Neuron (in vitro differentiated cells): Measurements from ENCODE around the gene EIF2D.

Experiments
- H2AFZ ChIP-seq: one replicate; pipeline ENCODE4 v1.6.1; 2013; ENCODE audit warnings: low read depth, mild to moderate bottlenecking, inconsistent platforms, low read length, moderate library complexity
- H3K27me3 ChIP-seq: one replicate; pipeline ENCODE4 v1.6.1; 2013; ENCODE audit warnings: low read length; ENCODE audit not compliant: insufficient read depth
- H3K36me3 ChIP-seq: one replicate; pipeline ENCODE4 v1.6.1; 2013; ENCODE audit warnings: low read length; ENCODE audit not compliant: insufficient read depth
- H3K4me1 ChIP-seq: one replicate; pipeline ENCODE4 v1.6.1; 2013; ENCODE audit warnings: low read length; ENCODE audit not compliant: insufficient read depth
- H3K4me3 ChIP-seq: 2 replicates; pipeline ENCODE4 v1.5.1; 2013; ENCODE audit warnings: mild to moderate bottlenecking, low read length, moderate library complexity
- H3K9me3 ChIP-seq: one replicate; pipeline ENCODE4 v1.6.1; 2013; ENCODE audit warnings: low read length

The EIF2D gene

GRCh38 chr1:206565995-206566394, 46.3 kb downstream of the EIF2D start:
- no peak overlapping the region for H3K4me3 ChIP-seq
- H3K4me1 ChIP-seq, result no peaks in the 10 kb centered on the region
- no peak overlapping the region for H2AFZ ChIP-seq
- no peaks in the 10 kb centered on the region for H3K9me3 ChIP-seq
- no peaks in the 10 kb centered on the region for H3K36me3 ChIP-seq
- peaks cover 34% of the 10 kb centered on the region for H3K27me3 ChIP-seq

GRCh38 chr1:206563367-206564207, 48.7 kb downstream of the EIF2D start:
- peaks cover 52% of the 10 kb centered on the region for H3K27me3 ChIP-seq
- no peaks in the 10 kb centered on the region for H3K9me3 ChIP-seq
- H3K4me1 ChIP-seq, result peaks cover 13% of the 10 kb centered on the region
- H2AFZ ChIP-seq, result no peak overlapping the region
- H3K36me3 ChIP-seq, result no peaks in the 10 kb centered on the region
- no peak overlapping the region for H3K4me3 ChIP-seq

DNA sequence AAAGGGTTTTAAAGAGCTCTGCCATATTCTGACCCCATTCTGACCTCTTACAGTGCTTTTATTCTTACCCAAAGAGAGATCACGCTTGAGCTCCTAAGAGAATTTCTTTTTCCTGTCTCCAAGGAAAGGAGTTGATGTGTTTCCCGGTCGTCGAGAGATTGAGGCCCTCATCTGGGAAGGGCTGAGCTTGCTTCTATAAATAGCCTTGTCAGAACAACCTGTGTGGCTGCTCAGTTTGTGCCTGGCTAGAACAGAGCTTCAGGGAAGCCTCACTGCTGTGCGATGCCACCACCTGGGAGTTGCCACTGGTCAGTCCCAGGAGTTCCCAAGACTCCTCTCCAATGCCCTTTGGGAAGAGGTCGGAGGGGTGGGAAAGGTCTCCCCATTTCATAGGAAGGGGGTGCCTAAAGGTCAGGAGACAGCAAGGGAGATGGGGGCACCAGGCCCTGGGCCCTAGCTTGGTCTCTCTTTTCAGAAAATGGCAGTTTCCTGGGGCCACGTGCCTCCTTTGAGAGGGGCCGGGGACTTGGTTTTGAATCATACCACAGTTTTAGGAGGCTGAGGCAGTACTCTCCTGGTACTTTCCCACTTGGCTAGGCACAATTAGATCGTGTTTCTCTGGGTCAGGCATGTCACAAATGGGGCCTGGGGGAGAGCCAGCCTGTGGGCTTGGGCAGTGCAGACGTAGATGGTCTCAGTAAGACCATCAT, 52.1 kb downstream of the EIF2D start:
- Histone ChIP-seq H3K36me3 (no peaks in the 10 kb centered on the region), H3K4me1 (peaks cover 21% of the 10 kb centered on the region), H3K9me3 (no peaks in the 10 kb centered on the region), H3K27me3 (peaks cover 64% of the 10 kb centered on the region), H2AFZ (no peak overlapping the region), H3K4me3 (no peak overlapping the region)

- H3K36me3 ChIP-seq, result no peaks in the 10 kb centered on the region
- no peak overlapping the region for H3K4me3 ChIP-seq
- H3K9me3 ChIP-seq, result no peaks in the 10 kb centered on the region
- H3K27me3 ChIP-seq, result peaks cover 64% of the 10 kb centered on the region
- peaks cover 21% of the 10 kb centered on the region for H3K4me1 ChIP-seq
- no peak overlapping the region for H2AFZ ChIP-seq
These were observed 52.6 kb downstream of the EIF2D start for GRCh38 chr1:206559672-206559995.

DNA sequence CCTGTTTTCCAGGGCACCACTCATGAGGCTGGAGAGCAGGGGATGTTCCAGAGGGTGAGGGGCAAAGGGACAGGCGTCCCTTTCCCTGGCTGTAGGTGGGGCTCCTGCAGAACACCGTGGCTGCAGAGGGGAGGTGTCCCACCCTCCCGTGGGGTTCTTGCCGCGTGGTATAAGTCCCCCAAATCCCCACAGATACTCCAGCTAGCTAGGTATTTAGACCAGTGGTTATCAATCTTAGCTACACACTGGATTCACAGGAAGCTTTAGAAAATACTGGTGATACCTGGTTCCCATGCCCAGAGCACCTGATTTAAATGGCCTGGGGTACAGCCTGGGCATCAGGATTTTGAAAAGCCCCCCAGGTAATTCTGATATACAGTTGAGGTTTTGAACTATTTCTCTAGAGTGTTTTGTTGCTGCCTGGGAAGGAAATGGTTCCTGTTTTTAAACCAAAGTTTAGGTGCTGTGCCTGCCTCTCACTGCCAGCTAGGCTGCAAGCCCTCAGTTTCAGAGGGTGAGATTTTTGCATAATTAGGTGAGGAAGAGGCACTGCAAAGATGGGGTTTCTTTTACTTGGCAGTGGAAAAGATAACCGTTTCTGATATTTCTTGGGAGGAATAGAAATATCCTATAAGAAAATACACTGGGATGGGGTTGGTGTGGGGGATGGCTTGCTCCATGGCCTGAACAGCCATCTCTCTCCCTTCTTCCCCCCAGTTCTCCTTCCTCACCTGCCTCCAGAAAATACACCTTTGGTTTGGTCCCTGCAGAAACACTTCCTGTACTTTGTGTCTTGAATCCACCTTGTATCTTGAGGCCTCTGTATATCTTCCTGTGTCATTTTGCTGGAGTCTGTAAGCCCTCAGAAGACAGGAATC, 53.2 kb downstream of the EIF2D start:
- Histone ChIP-seq H3K36me3 (no peaks in the 10 kb centered on the region), H2AFZ (no peak overlapping the region), H3K4me1 (peaks cover 21% of the 10 kb centered on the region), H3K4me3 (no peak overlapping the region), H3K27me3 (peaks cover 64% of the 10 kb centered on the region), H3K9me3 (no peaks in the 10 kb centered on the region)

- Histone ChIP-seq H3K9me3 (no peaks in the 10 kb centered on the region), H3K27me3 (peaks cover 64% of the 10 kb centered on the region), H3K36me3 (no peaks in the 10 kb centered on the region), H3K4me3 (peak overlapping the region; percentile 32), H3K4me1 (peaks cover 21% of the 10 kb centered on the region), H2AFZ (peak overlapping the region; percentile 56)
These were observed 54.4 kb downstream of the EIF2D start for GRCh38 chr1:206557636-206558473.

DNA sequence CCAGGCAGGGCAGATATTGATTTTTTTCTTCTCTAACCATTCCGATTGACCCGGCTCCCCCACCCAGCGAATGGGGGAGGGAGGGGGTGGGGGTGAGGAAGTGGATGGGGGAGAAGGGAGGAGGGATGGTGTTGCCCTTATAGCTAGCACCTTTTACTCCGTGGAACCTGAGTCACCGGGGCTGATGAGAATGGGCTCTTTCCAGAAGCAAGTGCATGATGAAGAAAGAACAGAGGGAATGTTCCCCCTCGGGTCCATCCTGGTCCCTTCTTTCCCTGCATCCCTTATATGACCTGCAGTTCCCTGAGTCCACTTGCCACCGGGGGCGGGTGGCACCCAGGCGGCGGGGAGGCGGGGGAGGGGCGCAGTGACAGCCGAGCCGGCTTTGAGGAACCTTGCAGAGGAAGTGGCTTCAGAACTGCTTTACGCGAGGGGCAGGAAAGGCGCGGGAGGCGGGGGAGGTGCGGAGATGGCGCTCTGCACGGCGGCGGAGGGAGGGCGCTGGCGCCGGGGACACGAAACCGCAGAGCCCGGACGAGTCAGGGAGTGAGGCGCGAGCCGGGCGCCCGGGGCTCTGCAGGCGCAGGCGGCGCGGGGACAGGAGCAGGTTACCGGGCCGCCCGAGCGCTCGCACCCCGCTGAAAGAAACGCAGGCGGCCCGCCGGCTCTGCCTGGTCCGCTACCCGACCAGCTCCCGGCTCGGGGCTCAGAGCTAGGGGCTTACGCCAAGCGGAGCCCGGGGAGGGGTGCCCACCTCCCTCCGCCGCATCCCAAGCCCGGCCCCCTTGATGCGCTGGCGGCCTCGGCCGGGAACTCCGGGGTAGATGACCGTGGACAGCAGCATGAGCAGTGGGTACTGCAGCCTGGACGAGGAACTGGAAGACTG, 55.3 kb downstream of the EIF2D start:
- no peaks in the 10 kb centered on the region for H3K36me3 ChIP-seq
- H2AFZ ChIP-seq, result peak overlapping the region; percentile 56
- peak overlapping the region; percentile 32 for H3K4me3 ChIP-seq
- H3K27me3 ChIP-seq, result peaks cover 68% of the 10 kb centered on the region
- H3K4me1 ChIP-seq, result peaks cover 21% of the 10 kb centered on the region
- H3K9me3 ChIP-seq, result no peaks in the 10 kb centered on the region

DNA sequence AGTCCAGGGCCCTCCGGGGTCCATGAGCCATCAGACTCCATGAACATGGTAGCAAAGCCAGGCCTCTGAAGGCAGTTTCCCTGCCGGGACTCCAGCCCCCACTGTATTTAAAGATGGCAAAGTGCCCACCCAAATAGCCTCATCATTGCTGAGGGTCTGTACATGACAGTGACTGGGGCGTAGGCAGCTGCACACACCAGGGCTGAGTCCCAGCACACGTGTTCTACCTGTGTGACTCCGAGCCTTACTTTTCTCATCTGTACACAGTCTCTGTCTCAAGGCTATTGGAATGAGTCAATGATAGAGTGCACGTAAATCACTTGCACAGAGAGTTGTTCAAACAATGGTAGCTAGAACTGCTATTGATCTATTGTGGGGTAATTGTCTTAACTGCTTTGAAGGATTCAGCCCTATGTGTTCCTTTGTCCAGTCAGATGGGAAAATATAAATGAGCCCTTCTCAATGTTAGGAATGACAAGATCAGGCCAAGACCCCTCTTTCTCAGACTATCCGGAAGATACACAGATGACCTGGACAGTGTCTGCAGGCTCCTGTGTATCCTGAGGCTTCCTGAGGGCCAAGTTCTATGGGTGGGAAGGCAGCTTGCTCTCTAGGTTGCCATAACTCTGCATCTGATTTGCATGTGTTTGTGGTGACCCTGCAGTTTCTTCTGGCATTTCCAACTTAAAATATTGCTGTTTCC, 56.1 kb downstream of the EIF2D start:
- Histone ChIP-seq H3K4me3 (no peak overlapping the region), H3K4me1 (peaks cover 21% of the 10 kb centered on the region), H2AFZ (no peak overlapping the region), H3K9me3 (no peaks in the 10 kb centered on the region), H3K36me3 (no peaks in the 10 kb centered on the region), H3K27me3 (peaks cover 74% of the 10 kb centered on the region)

GRCh38 chr1:206555473-206555935, 56.8 kb downstream of the EIF2D start:
- H3K27me3 ChIP-seq, result peaks cover 75% of the 10 kb centered on the region
- no peak overlapping the region for H2AFZ ChIP-seq
- no peak overlapping the region for H3K4me3 ChIP-seq
- no peaks in the 10 kb centered on the region for H3K9me3 ChIP-seq
- peaks cover 21% of the 10 kb centered on the region for H3K4me1 ChIP-seq
- H3K36me3 ChIP-seq, result no peaks in the 10 kb centered on the region

- Histone ChIP-seq H3K4me3 (no peak overlapping the region), H3K4me1 (peaks cover 15% of the 10 kb centered on the region), H3K27me3 (peaks cover 78% of the 10 kb centered on the region), H3K36me3 (no peaks in the 10 kb centered on the region), H3K9me3 (no peaks in the 10 kb centered on the region), H2AFZ (no peak overlapping the region)
These were observed 57.4 kb downstream of the EIF2D start for GRCh38 chr1:206554701-206555472.

DNA sequence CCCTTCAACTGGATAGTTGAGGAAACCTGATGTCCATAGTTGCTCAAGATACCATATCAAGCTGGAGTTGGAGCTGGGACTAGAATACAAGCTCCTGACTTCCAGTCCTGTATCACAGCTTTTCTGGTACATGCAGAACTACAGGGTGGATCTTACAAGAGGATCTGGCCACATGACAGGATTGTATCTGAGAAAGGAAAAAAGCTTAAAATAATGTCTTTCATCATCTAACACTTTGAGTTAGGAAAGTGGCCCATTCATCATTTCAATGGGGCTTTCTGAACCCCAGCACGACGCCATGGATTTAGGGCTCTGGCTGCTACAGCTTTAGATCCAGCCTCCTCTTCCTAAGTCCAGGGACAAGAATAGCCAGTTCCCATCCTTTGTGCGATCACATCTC, 58.1 kb downstream of the EIF2D start:
- H3K27me3 ChIP-seq, result peaks cover 72% of the 10 kb centered on the region
- no peaks in the 10 kb centered on the region for H3K9me3 ChIP-seq
- H3K4me1 ChIP-seq, result peaks cover 8% of the 10 kb centered on the region
- no peak overlapping the region for H3K4me3 ChIP-seq
- no peaks in the 10 kb centered on the region for H3K36me3 ChIP-seq
- no peak overlapping the region for H2AFZ ChIP-seq
